H1 (cell line): ENCODE results near the gene CCDC80. TPM values are rescaled to one million over a fixed set of nuclear protein-coding genes. Genes with fewer than 3 reads are reported as not detected.
A peak's percentile ranks its signal among the peaks of the same experiment; 100 is the strongest.
"Not testable (repeated sequence)": the region's sequence is repeated elsewhere in the genome, so short reads cannot be mapped to it uniquely, and the experiment has no call there.

Experiments
- CTCF ChIA-PET: fragments of 300-600 bp; sonication (Branson Sonifier 250); formaldehyde crosslinking; loops from one replicate; lab custom pipeline; 2021; ENCODE audit not compliant: partially characterized antibody; lab: Charles Lee
- POLR2A ChIA-PET: fragments of 300-600 bp; sonication (Branson Sonifier 250); formaldehyde crosslinking; loops from one replicate; lab custom pipeline; 2021; ENCODE audit warnings: inconsistent platforms; ENCODE audit not compliant: partially characterized antibody; lab: Charles Lee
- DNase-seq, 2 experiments: peaks; one replicate each; pipeline versions ENCODE4 v3.0.0 to v3.0.0-alpha.2; 2010 to 2022; ENCODE audit warnings: low spot score in 2 of 2, low read depth in 1 of 2, mixed read lengths in 1 of 2
- FAIRE-seq: peaks from 2 replicates; lab custom pipeline; 2011; peaks lifted over from hg19 to GRCh38; lab: Jason Lieb, UNC
- H2AFZ ChIP-seq: 2 replicates; pipeline ENCODE4 v1.8.1; 2012; ENCODE audit warnings: low read length, inconsistent platforms
- H2AK5ac ChIP-seq: 2 replicates; pipeline ENCODE4 v1.6.1; 2013; ENCODE audit warnings: low read depth, low read length
- H2BK120ac ChIP-seq: replicated peaks from 2 replicates; pipeline ENCODE3; 2013; ENCODE audit warnings: low read depth, low read length, inconsistent platforms
- H2BK12ac ChIP-seq: 2 replicates; pipeline ENCODE4 v1.6.1; 2013; ENCODE audit warnings: low read depth, low read length
- H2BK15ac ChIP-seq: 2 replicates; pipeline ENCODE4 v1.6.1; 2013; ENCODE audit warnings: low read length
- H2BK20ac ChIP-seq: 2 replicates; pipeline ENCODE4 v1.6.1; 2013; ENCODE audit warnings: low read length
- H2BK5ac ChIP-seq: 2 replicates; pipeline ENCODE4 v1.6.1; 2013; ENCODE audit warnings: low read depth, low read length
- H3K14ac ChIP-seq: 2 replicates; pipeline ENCODE4 v1.6.1; 2013; ENCODE audit warnings: inconsistent platforms; ENCODE audit not compliant: insufficient read length
- H3K18ac ChIP-seq: 2 replicates; pipeline ENCODE4 v1.6.1; 2013; ENCODE audit warnings: low read length; ENCODE audit errors: extremely low read depth
- H3K23ac ChIP-seq: 2 replicates; pipeline ENCODE4 v1.6.1; 2013; ENCODE audit warnings: inconsistent platforms; ENCODE audit not compliant: insufficient read length
- H3K23me2 ChIP-seq: 2 replicates; pipeline ENCODE4 v1.6.1; 2013; ENCODE audit warnings: low read depth, low read length
- H3K27ac ChIP-seq: 2 replicates; pipeline ENCODE4 v1.6.1; 2011; ENCODE audit warnings: low read depth, low read length, inconsistent platforms
- H3K27me3 ChIP-seq, 4 experiments: replicated peaks in 1 of 4; 1 replicate in 1 of 4; 2 replicates in 3 of 4; pipeline versions ENCODE4 v1.6.1 to v1.8.1; 2011 to 2013; ENCODE audit warnings: low read length in 3 of 4, mild to moderate bottlenecking in 3 of 4, inconsistent platforms in 2 of 4, mixed read lengths in 2 of 4, moderate library complexity in 1 of 4; ENCODE audit not compliant: control insufficient read depth in 3 of 4, insufficient read depth in 3 of 4; ENCODE audit errors: extremely low read depth in 1 of 4
- H3K36me3 ChIP-seq, 4 experiments: 2 replicates each; pipeline versions ENCODE4 v1.6.1 to v1.8.1; 2011 to 2013; ENCODE audit warnings: mild to moderate bottlenecking in 4 of 4, low read length in 3 of 4, moderate library complexity in 2 of 4, control low read depth in 1 of 4, inconsistent platforms in 1 of 4; ENCODE audit not compliant: insufficient read depth in 4 of 4, control insufficient read depth in 2 of 4
- H3K4ac ChIP-seq: replicated peaks from 2 replicates; pipeline ENCODE3; 2013; ENCODE audit warnings: low read length, low read depth, mixed read lengths, inconsistent platforms; ENCODE audit not compliant: insufficient read length
- H3K4me1 ChIP-seq, 4 experiments: replicated peaks in 1 of 4; 1 replicate in 1 of 4; 2 replicates in 3 of 4; pipeline versions ENCODE4 v1.6.1 to v1.8.1; 2011 to 2013; ENCODE audit warnings: low read length in 3 of 4, inconsistent platforms in 2 of 4, mixed read lengths in 1 of 4; ENCODE audit not compliant: insufficient read depth in 4 of 4, control insufficient read depth in 3 of 4
- H3K4me2 ChIP-seq, 2 experiments: 2 replicates each; pipeline versions ENCODE4 v1.6.1 to v1.8.1; 2011 to 2013; ENCODE audit warnings: low read depth in 2 of 2, low read length in 2 of 2, control low read depth in 1 of 2, inconsistent platforms in 1 of 2, mild to moderate bottlenecking in 1 of 2; ENCODE audit not compliant: insufficient read depth in 1 of 2
- H3K4me3 ChIP-seq, 4 experiments: fragments of 200-600, 300-600 bp in 1 of 4; sonication (generic), shearing (Covaris generic), sonication (Bioruptor Twin) in 1 of 4; 2 replicates each; pipeline versions ENCODE4 v1.5.1 to v1.8.1; 2011 to 2016; ENCODE audit warnings: low read length in 4 of 4, low read depth in 3 of 4, control low read depth in 2 of 4, inconsistent platforms in 2 of 4, mild to moderate bottlenecking in 2 of 4, mixed read lengths in 1 of 4, moderate library complexity in 1 of 4; ENCODE audit not compliant: insufficient read depth in 2 of 4; ENCODE audit errors: extremely low read depth in 1 of 4
- H3K56ac ChIP-seq: replicated peaks from 2 replicates; pipeline ENCODE3; 2013; ENCODE audit warnings: low read depth, mild to moderate bottlenecking, mixed read lengths, low read length, inconsistent platforms; ENCODE audit not compliant: insufficient read length
- H3K79me1 ChIP-seq: 2 replicates; pipeline ENCODE4 v1.6.1; 2013; ENCODE audit warnings: low read depth, low read length, control low read depth
- H3K79me2 ChIP-seq, 2 experiments: 2 replicates each; pipeline versions ENCODE4 v1.6.1 to v1.8.1; 2012 to 2013; ENCODE audit warnings: low read length in 2 of 2, mild to moderate bottlenecking in 2 of 2, inconsistent platforms in 1 of 2; ENCODE audit not compliant: insufficient read depth in 2 of 2, control insufficient read depth in 1 of 2
- H3K9ac ChIP-seq, 4 experiments: replicated peaks in 1 of 4; 1 replicate in 1 of 4; 2 replicates in 3 of 4; pipeline versions ENCODE4 v1.6.1 to v1.8.1; 2011 to 2013; ENCODE audit warnings: low read depth in 3 of 4, low read length in 3 of 4, control low read depth in 2 of 4, mild to moderate bottlenecking in 2 of 4, moderate library complexity in 2 of 4, inconsistent platforms in 1 of 4; ENCODE audit errors: extremely low read depth in 1 of 4
- H3K9me3 ChIP-seq, 2 experiments: 2 replicates each; pipeline versions ENCODE4 v1.6.1 to v1.8.1; 2012 to 2013; ENCODE audit warnings: mild to moderate bottlenecking in 2 of 2, moderate library complexity in 2 of 2, control low read depth in 1 of 2, inconsistent platforms in 1 of 2, low read depth in 1 of 2, low read length in 1 of 2, mixed read lengths in 1 of 2; ENCODE audit not compliant: insufficient read depth in 2 of 2
- H4K20me1 ChIP-seq, 2 experiments: replicated peaks in 1 of 2; 2 replicates each; pipeline versions ENCODE3 to v1.8.1; 2011 to 2013; ENCODE audit warnings: inconsistent platforms in 2 of 2, low read length in 2 of 2, mild to moderate bottlenecking in 1 of 2; ENCODE audit not compliant: insufficient read depth in 2 of 2, control insufficient read depth in 1 of 2
- H4K5ac ChIP-seq: 2 replicates; pipeline ENCODE4 v1.6.1; 2013; ENCODE audit warnings: low read length, low read depth, mixed read lengths, inconsistent platforms; ENCODE audit not compliant: insufficient read length
- H4K8ac ChIP-seq: 2 replicates; pipeline ENCODE4 v1.8.0; 2013; ENCODE audit warnings: mild to moderate bottlenecking, moderate library complexity, low read length, inconsistent platforms; ENCODE audit not compliant: insufficient read depth; ENCODE audit errors: extremely low read depth
- H4K91ac ChIP-seq: replicated peaks from 2 replicates; pipeline ENCODE3; 2013; ENCODE audit warnings: low read length, mixed read lengths, inconsistent platforms; ENCODE audit not compliant: insufficient read length
- WGBS, 2 experiments: shearing (Covaris generic) in 1 of 2; methylation state at CpG; one replicate each; pipeline versions ENCODE4 v1.1.6 to v1.1.7; 2013 to 2015; ENCODE audit warnings: low lambda C conversion rate in 2 of 2, mixed read lengths in 2 of 2, inconsistent platforms in 1 of 2, low coverage in 1 of 2, missing lambda C conversion rate in 1 of 2; ENCODE audit not compliant: insufficient replicate concordance in 2 of 2, insufficient coverage in 1 of 2, insufficient read length in 1 of 2; ENCODE audit errors: extremely low coverage in 1 of 2, missing lambda C conversion rate in 1 of 2; 5-methylcytosine and 5-hydroxymethylcytosine counted together
- polyA plus RNA-seq, 7 experiments: library from polyadenylated mRNA; depleted of rRNA in 3 of 7; stranded (reverse) in 5 of 7; unstranded in 2 of 7; fragments of >200 nt in 5 of 7; fragments of 200-250 nt in 2 of 7; gene quantifications; 1 replicate in 5 of 7; 2 replicates in 1 of 7; 4 replicates in 1 of 7; pipeline versions ENCODE4 v1.2.1 to v1.2.3, GENCODE V29; 2011 to 2013; ENCODE audit warnings: missing spikeins in 2 of 7, mixed read lengths in 2 of 7
- total RNA-seq: library from RNA; stranded (reverse); fragmentation: NEBNext Ultra II Directional; extraction: Animal tissue kit (Norgen Biotek cat#: 25700); gene quantifications from 2 replicates; pipeline ENCODE4 v1.2.1, GENCODE V29; 2021

Gene CCDC80
- total and polyA plus RNA-seq, 2 of the 8 experiments (the other 6 are each of a cell fraction or from before 2014, with no cell fraction given), result 1.1 to 12.9 TPM

GRCh38 chr3:112665009-112665408 is 24.1 kb upstream of the CCDC80 start:
- H2AFZ ChIP-seq, H3K23ac ChIP-seq, H2BK15ac ChIP-seq, H2BK12ac ChIP-seq, H3K27ac ChIP-seq, H3K9ac ChIP-seq, H4K8ac ChIP-seq, H2BK20ac ChIP-seq, DNase-seq, H3K79me2 ChIP-seq, H3K14ac ChIP-seq, H2BK120ac ChIP-seq, H2AK5ac ChIP-seq, H2BK5ac ChIP-seq, H3K18ac ChIP-seq, H4K5ac ChIP-seq, H3K36me3 ChIP-seq, FAIRE-seq, H3K4me1 ChIP-seq, H3K9me3 ChIP-seq, H3K4ac ChIP-seq, H3K23me2 ChIP-seq, H4K91ac ChIP-seq, H3K56ac ChIP-seq, H3K4me2 ChIP-seq, H4K20me1 ChIP-seq, H3K27me3 ChIP-seq, H3K79me1 ChIP-seq: not testable (repeated sequence)
- ChIA-PET POLR2A (interaction anchor here (0.9 to 2.3 kb wide), 2 partner anchors 24 to 28 kb away, joined by 3 to 4 read pairs; partner anchors contain the start of gene CCDC80), CTCF (interaction anchor here (0.9 to 2.1 kb wide), 2 partner anchors 9 to 11 kb away, joined by 3 to 4 read pairs; no protein-coding TSS in a partner anchor)
- peak overlapping the region in 1 of 4 experiments; percentile 36; a peak in 1 of 8 replicates for H3K4me3 ChIP-seq
- 80% methylated on average over 3 of the region's 9 CpGs; no CpG with 5 or more reads in 1 of the 2 experiments for WGBS, 2 experiments
